SK-N-SH treated with all-trans-retinoic acid at 6 μM for 48 hours (cell line): ENCODE results near the gene TCP11L2.

Experiments
- ATAC-seq: fragments of 200-7000 bp; cut with Tn5 transposase; 3 replicates; pipeline ENCODE4 v1.9.1; 2020; ENCODE audit warnings: mild to moderate bottlenecking, moderate library complexity
- ARNTL ChIP-seq: fragments of 450-650 bp; formaldehyde crosslinking; IDR thresholded peaks from 2 replicates; pipeline ENCODE4 v1.5.0; 2020; ENCODE audit warnings: low read depth, mild to moderate bottlenecking, moderate library complexity, borderline replicate concordance
- BACH2 ChIP-seq: fragments of 250-450 bp; sonication (Bioruptor Pico); IDR thresholded peaks from 2 replicates; pipeline ENCODE4 v1.9.0; 2021; ENCODE audit warnings: mild to moderate bottlenecking, borderline replicate concordance
- CSDC2 ChIP-seq: fragments of 250-450 bp; sonication (Bioruptor Pico); IDR thresholded peaks from 2 replicates; pipeline ENCODE4 v1.5.0; 2020; ENCODE audit warnings: mild to moderate bottlenecking, moderate library complexity
- ESRRG ChIP-seq: fragments of 250-450 bp; sonication (Bioruptor Pico); IDR thresholded peaks from 2 replicates; pipeline ENCODE4 v1.6.1; 2021; ENCODE audit warnings: mild to moderate bottlenecking
- ISL1 ChIP-seq: fragments of 250-450 bp; sonication (Bioruptor Pico); IDR thresholded peaks from 2 replicates; pipeline ENCODE4 v2.1.2; 2022; ENCODE audit warnings: mild to moderate bottlenecking, moderate library complexity
- OSR1 ChIP-seq: fragments of 250-450 bp; sonication (Bioruptor Pico); IDR thresholded peaks from 2 replicates; pipeline ENCODE4 v1.8.0; 2022; ENCODE audit warnings: moderate library complexity, mild to moderate bottlenecking, inconsistent platforms
- PPARA ChIP-seq: fragments of 250-450 bp; sonication (Bioruptor Pico); IDR thresholded peaks from 2 replicates; pipeline ENCODE4 v1.5.0; 2020; ENCODE audit warnings: mild to moderate bottlenecking, borderline replicate concordance
- RARB ChIP-seq: fragments of 250-450 bp; sonication (Bioruptor Pico); IDR thresholded peaks from 2 replicates; pipeline ENCODE4 v1.8.0; 2021; ENCODE audit warnings: mild to moderate bottlenecking, moderate library complexity
- SNAI2 ChIP-seq: fragments of 250-450 bp; sonication (Bioruptor Pico); IDR thresholded peaks from 2 replicates; pipeline ENCODE4 v1.5.0; 2020; ENCODE audit warnings: mild to moderate bottlenecking, moderate library complexity
- TCF4 ChIP-seq: fragments of 250-450 bp; sonication (Bioruptor Pico); IDR thresholded peaks from 2 replicates; pipeline ENCODE4 v1.8.0; 2021; ENCODE audit warnings: mild to moderate bottlenecking, moderate library complexity, borderline replicate concordance
- ZC3H10 ChIP-seq: fragments of 250-450 bp; sonication (Bioruptor Pico); IDR thresholded peaks from 2 replicates; pipeline ENCODE4 v1.5.1; 2021; ENCODE audit warnings: mild to moderate bottlenecking, moderate library complexity
- ZFP3 ChIP-seq: fragments of 250-450 bp; sonication (Bioruptor Pico); IDR thresholded peaks from 2 replicates; pipeline ENCODE4 v1.5.0; 2020; ENCODE audit warnings: mild to moderate bottlenecking, moderate library complexity
- ZFP30 ChIP-seq: fragments of 450-650 bp; formaldehyde crosslinking; IDR thresholded peaks from 2 replicates; pipeline ENCODE4 v1.5.0; 2022; ENCODE audit warnings: mild to moderate bottlenecking, moderate library complexity
- ZNF565 ChIP-seq: fragments of 450-650 bp; formaldehyde crosslinking; conservative IDR thresholded peaks from 2 replicates; pipeline ENCODE4 v1.5.0; 2020; ENCODE audit warnings: low read depth, mild to moderate bottlenecking, moderate library complexity
- ZNF70 ChIP-seq: fragments of 450-650 bp; formaldehyde crosslinking; IDR thresholded peaks from 2 replicates; pipeline ENCODE4 v1.5.0; 2020; ENCODE audit warnings: mild to moderate bottlenecking, moderate library complexity
- ZNF8 ChIP-seq: fragments of 450-650 bp; formaldehyde crosslinking; IDR thresholded peaks from 2 replicates; pipeline ENCODE4 v1.5.0; 2020; ENCODE audit warnings: mild to moderate bottlenecking, moderate library complexity
- TF ChIP-seq, protein P1 (sequence below): fragments of 250-450 bp; sonication (Bioruptor Pico); IDR thresholded peaks from 2 replicates; pipeline ENCODE4 v1.5.0; 2020; ENCODE audit warnings: mild to moderate bottlenecking, moderate library complexity
- TF ChIP-seq, protein P2 (sequence below): fragments of 250-450 bp; sonication (Bioruptor Pico); IDR thresholded peaks from 2 replicates; pipeline ENCODE4 v1.5.1; 2020; ENCODE audit warnings: low read depth, mild to moderate bottlenecking, moderate library complexity
- TF ChIP-seq, protein P3 (sequence below): fragments of 250-450 bp; sonication (Bioruptor Pico); IDR thresholded peaks from 2 replicates; pipeline ENCODE4 v1.8.0; 2020; ENCODE audit warnings: mild to moderate bottlenecking, moderate library complexity, borderline replicate concordance
- TF ChIP-seq, protein P4 (sequence below): fragments of 250-450 bp; sonication (Bioruptor Pico); IDR thresholded peaks from 2 replicates; pipeline ENCODE4 v1.5.1; 2021; ENCODE audit warnings: mild to moderate bottlenecking, moderate library complexity

The TCP11L2 gene

DNA sequence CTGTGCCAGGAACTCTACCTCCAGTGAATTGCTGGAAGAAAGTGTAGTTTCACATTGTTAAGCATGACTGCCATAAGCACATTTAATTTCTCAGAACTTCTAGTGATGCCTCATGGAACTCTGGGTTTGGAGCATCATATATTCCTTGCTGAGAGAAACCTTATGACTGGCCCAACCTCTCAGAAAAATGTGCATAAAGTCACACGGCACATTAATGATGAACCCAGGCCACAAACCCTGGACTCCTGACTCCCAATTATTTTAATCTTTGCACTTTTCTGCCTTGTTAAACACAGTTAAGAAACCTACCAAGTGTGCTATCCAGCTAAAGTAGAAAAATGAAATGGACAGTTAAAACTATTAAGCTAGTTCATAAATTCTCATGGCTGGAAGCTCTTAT, 5.6 kb downstream of the TCP11L2 start:
- ATAC-seq, result no peak
- TF ChIP-seq, protein P1, sequence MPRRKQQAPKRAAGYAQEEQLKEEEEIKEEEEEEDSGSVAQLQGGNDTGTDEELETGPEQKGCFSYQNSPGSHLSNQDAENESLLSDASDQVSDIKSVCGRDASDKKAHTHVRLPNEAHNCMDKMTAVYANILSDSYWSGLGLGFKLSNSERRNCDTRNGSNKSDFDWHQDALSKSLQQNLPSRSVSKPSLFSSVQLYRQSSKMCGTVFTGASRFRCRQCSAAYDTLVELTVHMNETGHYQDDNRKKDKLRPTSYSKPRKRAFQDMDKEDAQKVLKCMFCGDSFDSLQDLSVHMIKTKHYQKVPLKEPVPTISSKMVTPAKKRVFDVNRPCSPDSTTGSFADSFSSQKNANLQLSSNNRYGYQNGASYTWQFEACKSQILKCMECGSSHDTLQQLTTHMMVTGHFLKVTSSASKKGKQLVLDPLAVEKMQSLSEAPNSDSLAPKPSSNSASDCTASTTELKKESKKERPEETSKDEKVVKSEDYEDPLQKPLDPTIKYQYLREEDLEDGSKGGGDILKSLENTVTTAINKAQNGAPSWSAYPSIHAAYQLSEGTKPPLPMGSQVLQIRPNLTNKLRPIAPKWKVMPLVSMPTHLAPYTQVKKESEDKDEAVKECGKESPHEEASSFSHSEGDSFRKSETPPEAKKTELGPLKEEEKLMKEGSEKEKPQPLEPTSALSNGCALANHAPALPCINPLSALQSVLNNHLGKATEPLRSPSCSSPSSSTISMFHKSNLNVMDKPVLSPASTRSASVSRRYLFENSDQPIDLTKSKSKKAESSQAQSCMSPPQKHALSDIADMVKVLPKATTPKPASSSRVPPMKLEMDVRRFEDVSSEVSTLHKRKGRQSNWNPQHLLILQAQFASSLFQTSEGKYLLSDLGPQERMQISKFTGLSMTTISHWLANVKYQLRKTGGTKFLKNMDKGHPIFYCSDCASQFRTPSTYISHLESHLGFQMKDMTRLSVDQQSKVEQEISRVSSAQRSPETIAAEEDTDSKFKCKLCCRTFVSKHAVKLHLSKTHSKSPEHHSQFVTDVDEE (CRISPR knock-in tag), result no peak
- TF ChIP-seq, protein P2, sequence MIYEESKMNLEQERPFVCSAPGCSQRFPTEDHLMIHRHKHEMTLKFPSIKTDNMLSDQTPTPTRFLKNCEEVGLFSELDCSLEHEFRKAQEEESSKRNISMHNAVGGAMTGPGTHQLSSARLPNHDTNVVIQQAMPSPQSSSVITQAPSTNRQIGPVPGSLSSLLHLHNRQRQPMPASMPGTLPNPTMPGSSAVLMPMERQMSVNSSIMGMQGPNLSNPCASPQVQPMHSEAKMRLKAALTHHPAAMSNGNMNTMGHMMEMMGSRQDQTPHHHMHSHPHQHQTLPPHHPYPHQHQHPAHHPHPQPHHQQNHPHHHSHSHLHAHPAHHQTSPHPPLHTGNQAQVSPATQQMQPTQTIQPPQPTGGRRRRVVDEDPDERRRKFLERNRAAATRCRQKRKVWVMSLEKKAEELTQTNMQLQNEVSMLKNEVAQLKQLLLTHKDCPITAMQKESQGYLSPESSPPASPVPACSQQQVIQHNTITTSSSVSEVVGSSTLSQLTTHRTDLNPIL (CRISPR knock-in tag), result no peak
- TF ChIP-seq ESRRG (CRISPR knock-in tag), result no peak
- TF ChIP-seq CSDC2 (CRISPR knock-in tag), result no peak

DNA sequence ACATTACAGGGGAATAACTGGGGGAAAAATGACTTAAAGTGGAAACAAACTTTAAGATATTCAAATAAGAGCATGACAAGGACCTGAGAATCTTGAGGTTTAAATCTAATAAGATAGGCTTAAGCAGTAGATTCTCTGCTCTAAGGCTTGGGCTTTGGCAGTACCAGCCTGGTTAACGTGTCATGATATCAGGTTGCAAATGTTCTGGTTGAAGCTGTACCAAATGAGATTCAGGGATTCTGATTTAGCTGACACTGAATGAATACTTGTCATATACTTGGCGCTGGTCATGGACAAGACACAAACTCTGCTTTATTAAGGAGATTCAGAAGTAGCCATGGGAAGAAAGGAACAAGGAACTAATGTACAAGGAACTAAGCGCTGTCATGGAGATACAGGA, 6.1 kb downstream of the TCP11L2 start:
- ATAC-seq, result no peak; the same call in 2 of the 3 replicates
- TF ChIP-seq ZC3H10 (CRISPR knock-in tag), result no peak
- no peak for TF ChIP-seq RARB (CRISPR knock-in tag)
- no peak for TF ChIP-seq ZNF8 (CRISPR knock-in tag)
- no peak for TF ChIP-seq ZFP30 (CRISPR knock-in tag)
- TF ChIP-seq, protein P3, sequence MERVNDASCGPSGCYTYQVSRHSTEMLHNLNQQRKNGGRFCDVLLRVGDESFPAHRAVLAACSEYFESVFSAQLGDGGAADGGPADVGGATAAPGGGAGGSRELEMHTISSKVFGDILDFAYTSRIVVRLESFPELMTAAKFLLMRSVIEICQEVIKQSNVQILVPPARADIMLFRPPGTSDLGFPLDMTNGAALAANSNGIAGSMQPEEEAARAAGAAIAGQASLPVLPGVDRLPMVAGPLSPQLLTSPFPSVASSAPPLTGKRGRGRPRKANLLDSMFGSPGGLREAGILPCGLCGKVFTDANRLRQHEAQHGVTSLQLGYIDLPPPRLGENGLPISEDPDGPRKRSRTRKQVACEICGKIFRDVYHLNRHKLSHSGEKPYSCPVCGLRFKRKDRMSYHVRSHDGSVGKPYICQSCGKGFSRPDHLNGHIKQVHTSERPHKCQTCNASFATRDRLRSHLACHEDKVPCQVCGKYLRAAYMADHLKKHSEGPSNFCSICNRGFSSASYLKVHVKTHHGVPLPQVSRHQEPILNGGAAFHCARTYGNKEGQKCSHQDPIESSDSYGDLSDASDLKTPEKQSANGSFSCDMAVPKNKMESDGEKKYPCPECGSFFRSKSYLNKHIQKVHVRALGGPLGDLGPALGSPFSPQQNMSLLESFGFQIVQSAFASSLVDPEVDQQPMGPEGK (CRISPR knock-in tag), result no peak
- TF ChIP-seq ARNTL (CRISPR knock-in tag), result no peak
- TF ChIP-seq ZNF565, result no peak
- TF ChIP-seq ZNF70 (CRISPR knock-in tag), result no peak
- TF ChIP-seq, protein P2 (CRISPR knock-in tag), result no peak
- TF ChIP-seq, protein P4, sequence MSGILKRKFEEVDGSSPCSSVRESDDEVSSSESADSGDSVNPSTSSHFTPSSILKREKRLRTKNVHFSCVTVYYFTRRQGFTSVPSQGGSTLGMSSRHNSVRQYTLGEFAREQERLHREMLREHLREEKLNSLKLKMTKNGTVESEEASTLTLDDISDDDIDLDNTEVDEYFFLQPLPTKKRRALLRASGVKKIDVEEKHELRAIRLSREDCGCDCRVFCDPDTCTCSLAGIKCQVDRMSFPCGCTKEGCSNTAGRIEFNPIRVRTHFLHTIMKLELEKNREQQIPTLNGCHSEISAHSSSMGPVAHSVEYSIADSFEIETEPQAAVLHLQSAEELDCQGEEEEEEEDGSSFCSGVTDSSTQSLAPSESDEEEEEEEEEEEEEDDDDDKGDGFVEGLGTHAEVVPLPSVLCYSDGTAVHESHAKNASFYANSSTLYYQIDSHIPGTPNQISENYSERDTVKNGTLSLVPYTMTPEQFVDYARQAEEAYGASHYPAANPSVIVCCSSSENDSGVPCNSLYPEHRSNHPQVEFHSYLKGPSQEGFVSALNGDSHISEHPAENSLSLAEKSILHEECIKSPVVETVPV (CRISPR knock-in tag), result no peak
- no peak for TF ChIP-seq OSR1 (CRISPR knock-in tag)
- TF ChIP-seq TCF4 (CRISPR knock-in tag), result no peak
- TF ChIP-seq ISL1, result no peak
- no peak for TF ChIP-seq CSDC2 (CRISPR knock-in tag)
- TF ChIP-seq SNAI2, result no peak
- TF ChIP-seq, protein P1 (CRISPR knock-in tag), result no peak
- no peak for TF ChIP-seq PPARA (CRISPR knock-in tag)
- TF ChIP-seq ESRRG (CRISPR knock-in tag), result no peak
- no peak for TF ChIP-seq ZFP3 (CRISPR knock-in tag)
- TF ChIP-seq BACH2 (CRISPR knock-in tag), result no peak
- TF ChIP-seq, all 23 proteins: peak for 0
